Activated T-cell treated with anti-CD3 and anti-CD28 coated beads, Interleukin-2, amount 50 U/mL, for 1 hour (primary cell): ENCODE results near the gene SUPT20HL2.
"Not testable (repeated sequence)": the region's sequence is repeated elsewhere in the genome, so short reads cannot be mapped to it uniquely, and the experiment has no call there.

Source experiments
- DNase-seq: peaks from one replicate; pipeline ENCODE4 v3.0.0-alpha.2; 2020

Gene SUPT20HL2

DNA sequence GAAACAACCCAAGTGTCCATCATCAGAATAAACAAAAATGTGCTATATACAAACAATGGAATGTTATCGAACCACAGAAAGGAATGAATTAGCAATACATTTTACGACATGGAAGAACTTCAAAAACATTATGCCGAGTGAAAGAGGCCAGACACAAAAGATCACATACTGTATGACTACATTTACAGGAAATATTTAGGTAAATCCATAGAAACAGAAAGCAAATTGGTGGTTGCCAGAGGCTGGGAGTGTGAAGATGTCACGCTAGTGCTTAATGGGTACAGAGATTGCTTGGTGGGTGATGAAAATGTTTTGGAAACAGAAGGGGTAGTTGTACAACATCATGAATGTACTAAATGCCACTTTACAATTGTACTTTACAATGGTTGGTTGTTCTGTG lies 5.1 kb downstream of the SUPT20HL2 start:
- DNase-seq, result not testable (repeated sequence)

DNA sequence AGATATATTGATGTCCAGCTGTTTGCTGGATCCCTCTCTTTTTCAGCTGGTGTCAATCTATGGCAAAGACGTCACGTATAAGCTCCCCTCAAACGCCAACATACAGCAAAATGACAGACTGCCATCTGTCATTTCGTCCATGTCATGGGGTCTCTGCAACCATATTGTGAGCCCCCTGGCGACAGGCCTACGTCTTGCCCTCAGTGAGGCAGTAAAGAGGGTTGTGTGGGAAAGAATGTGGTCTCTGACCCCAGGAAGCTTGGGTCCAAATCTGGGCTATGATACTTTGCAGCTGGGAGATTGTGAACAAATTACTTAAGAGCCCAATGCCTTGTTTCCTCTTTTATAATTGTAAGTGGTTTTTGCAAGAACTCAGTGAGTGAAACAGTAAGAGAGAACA lies 7.4 kb downstream of the SUPT20HL2 start:
- no peak for DNase-seq

DNA sequence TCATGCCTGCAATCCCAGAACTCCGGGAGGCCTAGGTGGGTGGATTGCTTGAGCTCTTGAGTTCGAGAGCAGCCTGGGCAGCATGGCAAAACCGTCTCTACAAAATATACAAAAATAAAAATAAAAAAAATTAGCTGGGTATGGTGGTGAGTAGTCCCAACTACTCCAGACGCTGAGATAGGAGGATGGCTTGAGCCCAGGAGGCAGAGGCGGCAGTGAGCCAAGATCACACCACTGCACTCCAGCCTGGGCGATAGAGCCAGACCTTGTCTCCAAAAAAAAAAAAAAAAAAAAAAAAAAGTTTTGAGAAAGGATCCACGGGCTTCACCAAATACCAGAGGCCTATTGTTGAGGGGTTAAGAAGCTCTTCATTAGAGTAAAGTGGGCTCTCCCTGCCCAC lies 8.0 kb downstream of the SUPT20HL2 start:
- DNase-seq, result no peak

DNA sequence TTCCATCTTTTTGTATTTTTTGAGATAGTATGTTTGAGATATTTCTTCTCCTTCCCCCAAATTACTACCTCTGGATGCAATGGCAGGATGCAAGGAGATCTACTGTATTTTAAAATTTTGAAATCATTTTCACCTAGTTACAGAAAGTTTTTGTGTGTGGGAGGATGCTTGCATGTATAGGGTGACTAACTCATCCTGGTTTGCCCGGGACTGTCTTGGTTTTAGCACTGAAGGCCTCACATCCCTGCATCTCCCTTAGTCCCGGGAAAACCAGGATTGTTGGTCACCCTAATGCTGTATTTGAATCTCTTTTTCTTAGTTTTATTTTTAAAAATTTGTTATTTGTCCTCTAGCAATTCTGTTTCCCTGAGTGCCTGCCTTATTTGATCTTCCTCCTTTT lies 12.1 kb downstream of the SUPT20HL2 start:
- no peak for DNase-seq

DNA sequence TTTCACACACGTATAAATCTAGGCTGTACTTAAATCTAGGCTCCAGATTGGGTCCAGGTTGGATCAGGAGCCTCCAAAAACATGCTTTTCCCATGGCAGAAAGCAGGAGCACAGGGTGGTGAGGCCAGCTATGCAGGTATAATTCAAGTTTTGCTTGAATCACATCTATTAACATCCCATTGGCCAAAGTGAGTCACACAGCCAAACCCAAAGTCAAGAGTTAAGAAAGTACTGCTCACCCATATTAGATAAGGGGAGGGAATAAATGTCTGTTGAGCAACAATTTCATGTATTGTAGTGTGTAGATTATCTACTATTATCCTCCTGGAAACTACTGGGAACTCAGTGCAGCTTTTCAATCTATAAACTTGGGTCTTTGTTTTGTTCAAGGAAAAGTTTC lies 12.8 kb downstream of the SUPT20HL2 start:
- no peak for DNase-seq

DNA sequence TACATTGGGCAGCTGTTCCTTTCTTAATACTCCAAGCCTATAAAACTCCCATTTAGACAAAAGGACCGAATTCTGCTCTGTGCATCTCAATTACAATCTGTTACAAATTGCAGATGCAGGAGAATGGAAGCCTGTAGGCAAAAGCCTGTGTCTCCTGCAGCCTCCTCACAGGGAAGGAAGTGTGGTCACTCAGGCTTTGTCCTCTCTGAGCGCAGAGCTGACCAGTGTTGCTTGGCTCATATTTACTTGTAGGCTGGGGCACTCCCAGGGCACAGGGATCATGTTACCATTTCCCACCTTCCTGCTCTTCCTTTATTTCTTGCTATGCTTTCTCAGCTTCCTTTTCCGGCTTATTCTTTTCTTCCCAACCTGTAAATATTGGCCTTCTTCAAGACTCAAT lies 15.7 kb downstream of the SUPT20HL2 start:
- no peak for DNase-seq

DNA sequence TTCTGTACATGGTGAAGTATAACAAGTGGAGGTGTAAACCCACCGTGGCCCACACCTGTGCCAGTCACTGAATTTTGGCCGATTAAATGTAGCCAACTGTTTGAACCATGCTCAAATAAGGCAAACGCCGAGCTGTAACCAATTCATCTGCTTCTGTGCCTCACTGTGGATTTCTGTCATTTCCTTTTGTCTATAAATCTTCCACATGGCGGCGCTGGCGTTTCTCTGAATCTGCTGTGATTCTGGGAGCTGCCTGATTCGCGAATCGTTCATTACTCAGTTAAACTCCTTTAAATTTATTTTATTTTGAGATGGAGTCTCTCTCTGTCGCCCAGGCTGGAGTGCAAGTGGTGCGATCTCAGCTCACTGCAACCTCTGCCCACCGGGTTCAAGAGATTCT lies 19.2 kb downstream of the SUPT20HL2 start:
- no peak for DNase-seq

DNA sequence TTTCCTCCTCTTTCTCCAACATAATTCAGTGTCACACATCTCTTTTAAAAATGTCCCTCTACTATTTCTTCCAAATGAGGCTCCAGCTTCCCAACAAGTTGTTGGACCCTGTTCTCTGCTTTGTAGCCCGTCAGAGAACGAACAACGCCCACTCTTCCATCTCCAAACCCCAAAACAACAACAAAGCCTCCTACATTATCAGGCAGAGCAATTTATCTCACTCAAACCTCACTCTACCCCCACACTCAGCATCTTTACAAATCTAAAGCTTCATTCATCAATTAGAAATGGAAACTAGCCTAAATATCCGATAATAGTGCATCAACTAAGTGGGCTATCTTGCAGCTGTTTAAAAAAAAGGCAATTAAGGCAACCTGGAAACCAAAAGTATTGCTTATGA lies 20.5 kb downstream of the SUPT20HL2 start:
- DNase-seq, result no peak

DNA sequence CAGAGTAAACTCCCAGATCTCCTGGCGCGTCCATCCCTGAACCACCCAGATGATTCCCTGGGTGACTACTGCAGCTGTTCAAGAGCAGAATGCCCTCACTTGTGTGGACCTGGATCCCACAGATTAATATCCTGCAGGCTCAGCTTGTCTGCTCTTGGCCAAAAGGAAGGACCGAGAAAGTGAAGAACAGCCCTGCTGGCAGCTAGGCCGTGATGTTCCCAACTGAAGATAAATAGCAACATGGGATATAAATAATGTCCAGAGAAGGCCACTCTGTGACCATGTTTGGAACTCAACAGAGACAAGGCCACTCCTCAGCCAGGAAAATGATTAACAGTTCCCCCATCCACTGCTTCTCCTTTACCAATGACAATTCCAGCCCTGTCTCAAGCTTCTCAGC lies 21.5 kb downstream of the SUPT20HL2 start:
- DNase-seq, result no peak

DNA sequence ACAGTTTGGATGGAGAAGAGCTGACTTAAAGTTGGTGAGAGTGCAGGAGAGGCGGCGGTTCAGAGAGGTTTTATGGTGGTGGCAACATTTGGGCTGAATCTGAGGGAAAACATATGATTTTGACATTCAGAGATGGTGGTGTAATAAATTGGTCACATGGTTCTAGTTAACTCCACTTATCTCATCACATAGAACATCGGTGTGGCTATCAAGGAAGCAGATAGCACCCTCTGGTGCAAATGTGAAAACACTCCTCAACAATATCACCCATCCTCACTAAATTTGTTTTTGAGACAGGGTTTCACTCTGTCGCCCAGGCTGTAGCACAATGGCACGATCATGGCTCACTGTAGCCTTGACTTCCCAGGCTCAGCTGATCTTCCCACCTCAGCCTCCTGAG lies 28.8 kb downstream of the SUPT20HL2 start:
- no peak for DNase-seq

DNA sequence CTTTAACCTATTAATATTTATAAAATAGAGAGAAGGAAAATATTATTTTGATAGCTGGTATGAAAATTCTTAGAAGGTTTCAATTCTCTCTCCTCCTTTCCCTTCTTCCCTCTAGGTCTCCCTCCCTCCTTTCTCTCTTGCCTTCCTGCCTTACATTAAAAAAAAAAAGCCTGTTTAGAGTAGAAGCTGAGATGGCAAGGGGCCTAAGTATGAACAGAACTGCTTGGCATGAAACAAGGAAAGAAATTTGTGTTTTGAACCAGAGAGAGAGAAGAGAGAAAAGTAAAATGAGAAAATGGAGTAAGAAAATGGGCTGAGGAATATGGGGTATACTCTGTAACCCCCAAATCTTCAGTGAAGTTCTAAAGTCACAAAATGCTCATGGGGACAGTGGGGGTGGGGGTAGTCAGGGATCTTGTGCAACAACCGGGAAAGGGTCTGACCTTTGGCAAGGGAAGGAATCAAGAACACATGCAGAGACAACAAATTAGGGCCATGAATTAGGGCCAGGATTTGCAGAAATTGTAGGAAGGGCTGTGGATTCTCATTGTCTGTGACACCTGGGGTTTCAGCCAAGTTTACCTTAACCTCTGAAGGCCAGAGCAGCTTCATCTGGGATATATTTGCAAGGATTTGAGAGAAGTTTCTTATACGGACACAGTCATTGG lies 30.6 kb downstream of the SUPT20HL2 start:
- no peak for DNase-seq

DNA sequence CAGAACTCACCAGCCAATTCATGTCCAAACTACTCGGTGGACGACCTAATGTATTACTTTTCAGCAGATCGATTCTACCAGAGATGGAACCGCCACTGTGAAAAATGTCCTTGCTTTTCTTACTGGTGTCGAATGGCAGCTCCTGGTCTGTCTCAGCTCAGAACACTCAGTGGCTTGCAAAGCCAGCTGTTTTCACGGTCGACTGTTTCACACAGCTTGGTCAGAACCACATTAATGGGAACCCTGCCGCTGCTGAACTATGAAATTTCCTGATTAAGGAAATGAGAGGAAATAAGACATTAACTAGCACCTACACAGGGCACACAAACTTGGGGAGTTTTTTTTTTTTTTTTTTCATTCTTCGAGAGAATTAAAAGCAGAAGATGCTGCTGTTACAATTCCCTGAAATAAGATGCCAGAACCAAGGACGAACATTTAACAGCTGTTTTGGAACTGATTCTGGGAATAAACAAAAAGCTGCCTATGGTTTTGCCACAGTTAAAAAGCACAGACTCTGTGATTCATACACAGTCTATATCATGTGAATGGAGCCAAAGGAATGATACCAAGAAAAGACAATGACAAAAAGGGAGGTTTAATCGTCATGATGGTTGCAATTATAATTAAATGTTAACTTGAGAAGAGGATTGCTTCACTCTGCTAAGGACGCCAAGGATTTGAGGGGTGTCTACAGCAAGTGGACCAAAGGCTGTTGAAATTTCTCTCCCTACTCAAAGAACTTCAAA lies 31.3 kb downstream of the SUPT20HL2 start:
- DNase-seq, result no peak

DNA sequence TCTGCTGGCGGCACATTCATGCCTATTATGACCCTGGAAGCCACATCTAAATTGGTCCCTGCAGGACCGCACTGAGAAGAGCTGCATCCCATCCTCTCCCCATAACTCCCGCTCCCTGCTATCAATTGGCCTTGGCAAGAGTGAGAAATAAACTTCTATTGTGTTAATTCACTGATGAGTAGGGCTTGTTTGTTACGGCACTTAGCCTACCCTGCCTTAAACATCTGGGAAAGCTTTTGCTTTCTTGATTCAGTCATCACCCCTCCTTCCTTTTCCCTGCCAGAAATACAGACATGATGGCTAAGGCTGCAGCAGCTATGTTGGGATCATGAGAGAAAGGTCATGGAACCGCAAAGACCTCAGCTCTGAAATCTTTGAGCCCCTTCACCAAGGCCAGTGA lies 36.5 kb downstream of the SUPT20HL2 start:
- no peak for DNase-seq

DNA sequence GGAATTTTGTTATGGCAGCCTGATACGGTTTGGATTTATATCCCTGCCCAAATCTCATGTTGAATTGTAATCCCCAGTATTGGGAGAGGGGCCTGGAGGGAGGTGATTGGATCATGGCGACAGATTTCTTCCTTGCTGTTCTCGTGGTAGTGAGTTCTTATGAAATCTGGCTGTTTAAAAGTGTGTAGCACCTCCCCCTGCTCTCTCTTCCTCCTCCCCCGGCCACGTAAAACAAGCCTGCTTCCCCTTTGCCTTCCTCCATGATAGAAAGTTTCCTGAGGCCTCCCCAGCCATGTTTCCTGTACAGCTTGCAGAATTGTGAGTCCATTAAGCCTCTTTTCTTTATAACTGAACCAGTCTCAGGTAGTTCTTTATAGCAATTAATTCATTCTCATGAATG lies 37.9 kb downstream of the SUPT20HL2 start:
- no peak for DNase-seq

DNA sequence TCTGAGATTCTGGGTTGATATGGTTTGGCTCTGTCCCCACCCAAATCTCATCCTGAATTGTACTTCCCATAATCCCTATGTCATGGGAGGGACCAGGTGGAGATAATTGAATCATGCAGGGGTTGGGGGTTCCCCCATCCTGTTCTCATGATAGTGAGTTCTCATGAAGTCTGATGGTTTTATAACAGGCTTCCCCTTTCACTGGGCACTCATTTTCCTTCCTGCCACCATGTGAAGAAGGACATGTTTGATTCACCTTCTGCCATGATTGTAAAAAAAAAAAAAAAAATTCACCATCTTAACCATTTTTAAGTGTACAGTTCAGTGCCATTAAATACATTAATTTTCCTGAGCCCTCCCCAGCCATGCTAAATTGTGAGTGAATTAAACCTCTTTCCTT lies 42.6 kb downstream of the SUPT20HL2 start:
- no peak for DNase-seq

DNA sequence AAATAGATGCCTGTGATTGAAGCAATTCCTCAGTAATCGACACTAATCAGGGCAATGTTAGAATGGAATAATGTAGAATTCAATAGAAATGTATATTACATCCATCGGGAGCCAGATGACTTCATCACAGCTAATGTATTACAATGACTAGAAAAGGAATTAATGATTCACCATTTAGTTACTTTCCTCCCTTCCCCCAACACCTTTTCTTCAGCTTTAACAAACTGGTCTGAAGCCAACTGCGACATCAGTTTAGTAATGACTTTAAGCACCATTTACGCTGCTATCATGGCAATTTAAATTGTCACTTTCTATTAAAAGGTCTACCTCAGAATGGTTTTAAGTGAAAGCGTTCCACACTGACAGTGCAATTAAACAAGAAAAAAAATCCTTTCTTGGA lies 45.1 kb downstream of the SUPT20HL2 start:
- DNase-seq, result no peak

DNA sequence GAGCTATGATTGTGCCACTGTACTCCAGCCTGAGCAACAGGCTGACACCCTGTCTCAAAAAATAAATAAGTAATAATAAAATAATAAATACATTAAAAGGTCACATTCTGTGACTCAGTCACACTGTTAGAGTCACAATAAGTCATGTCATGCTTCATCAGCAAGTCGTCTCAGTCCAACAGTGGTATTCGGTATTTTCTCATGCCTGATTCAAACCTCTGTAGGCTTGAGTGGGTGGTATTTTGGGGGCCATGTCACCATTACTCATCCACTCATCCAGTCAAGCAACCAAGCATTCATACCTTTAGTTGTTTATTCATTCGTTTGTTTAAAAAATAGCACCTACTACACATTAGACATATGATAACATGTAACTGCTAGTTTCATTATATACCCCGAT lies 46.9 kb downstream of the SUPT20HL2 start:
- no peak for DNase-seq

DNA sequence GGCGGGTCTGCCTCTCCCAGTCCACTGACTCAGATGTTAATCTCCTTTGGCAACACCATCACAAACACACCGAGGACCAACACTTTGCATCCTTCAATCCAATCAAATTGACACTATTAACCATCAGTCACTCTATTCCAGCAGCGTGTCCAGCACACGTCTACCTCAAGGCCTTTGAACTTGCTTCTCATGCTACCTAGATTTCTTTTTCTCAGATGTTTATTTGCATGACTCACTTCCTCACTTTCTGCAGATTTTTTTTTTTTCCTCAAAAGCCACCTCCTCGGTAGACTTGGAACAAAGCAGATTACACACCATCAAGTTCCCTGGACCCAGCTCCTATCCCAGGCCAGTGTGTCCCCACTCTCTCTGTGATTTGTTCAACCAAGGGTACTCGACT lies 49.5 kb downstream of the SUPT20HL2 start:
- DNase-seq, result no peak

DNA sequence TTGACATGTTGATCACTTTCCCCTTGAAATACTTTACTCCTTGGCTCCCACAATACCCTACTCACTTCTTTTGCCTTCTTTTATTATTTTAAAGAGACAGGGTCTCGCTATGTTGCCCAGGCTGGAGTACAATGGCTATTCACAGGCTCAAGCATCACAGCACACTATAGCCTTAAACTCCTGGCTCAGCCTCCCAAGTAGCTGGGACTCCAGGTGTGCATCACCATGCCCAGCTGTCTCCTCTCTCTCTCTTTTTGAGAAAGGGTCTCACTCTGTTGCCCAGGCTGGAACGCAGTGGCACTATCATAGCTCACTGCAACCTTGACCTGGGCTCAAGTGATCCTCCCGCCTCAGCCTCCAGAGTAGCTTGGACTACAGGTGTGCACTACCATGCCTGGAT lies 51.6 kb downstream of the SUPT20HL2 start:
- DNase-seq, result no peak
